K562 (cell line): ENCODE results near the gene FOS. TPM values are rescaled to one million over a fixed set of nuclear protein-coding genes. Genes with fewer than 3 reads are reported as not detected.

Source experiments
- ARHGAP35 ChIP-seq: fragments of 450-650 bp; IDR thresholded peaks from 2 replicates; pipeline ENCODE4 v1.6.1; 2018; ENCODE audit not compliant: partially characterized antibody
- CBFA2T3 ChIP-seq: fragments of 450-650 bp; IDR thresholded peaks from 2 replicates; pipeline ENCODE4 v1.6.1; 2017
- ILF3 ChIP-seq: fragments of 450-650 bp; IDR thresholded peaks from 2 replicates; pipeline ENCODE4 v1.6.1; 2018; ENCODE audit warnings: antibody characterized with exemption, mild to moderate bottlenecking, moderate library complexity, borderline replicate concordance
- JUN ChIP-seq, 2 experiments: sonication (generic) in 1 of 2; formaldehyde crosslinking in 1 of 2; IDR thresholded peaks; 2 replicates each; pipeline versions ENCODE4 v1.6.1 to v1.8.0; 2012 to 2022; ENCODE audit warnings: borderline replicate concordance in 2 of 2, mild to moderate bottlenecking in 2 of 2, improper control_type of control experiment in 1 of 2, low read depth in 1 of 2, low read length in 1 of 2, missing genetic modification reagents in 1 of 2
- MEF2A ChIP-seq: IDR thresholded peaks from 2 replicates; pipeline ENCODE4 v1.6.1; 2011; ENCODE audit warnings: low read depth, mild to moderate bottlenecking, low read length, moderate library complexity; ENCODE audit not compliant: control insufficient read depth
- MLX ChIP-seq, 2 experiments: fragments of 450-650 bp in 1 of 2; sonication (generic) in 1 of 2; formaldehyde crosslinking; conservative IDR thresholded peaks; 2 replicates each; pipeline versions ENCODE4 v1.4.0 to v1.8.1; 2020 to 2022; ENCODE audit warnings: mild to moderate bottlenecking in 1 of 2, missing genetic modification reagents in 1 of 2
- NFXL1 ChIP-seq: fragments of 450-650 bp; formaldehyde crosslinking; IDR thresholded peaks from 2 replicates; pipeline ENCODE4 v1.4.0; 2021; ENCODE audit warnings: mild to moderate bottlenecking
- RNF2 ChIP-seq: sonication (generic); IDR thresholded peaks from 2 replicates; pipeline ENCODE4 v1.6.1; 2016
- SMAD1 ChIP-seq: fragments of 150-350 bp; IDR thresholded peaks from 2 replicates; pipeline ENCODE4 v1.6.1; 2014; ENCODE audit warnings: low read length, low read depth; ENCODE audit not compliant: partially characterized antibody
- SMARCE1 ChIP-seq: fragments of 450-650 bp; IDR thresholded peaks from 2 replicates; pipeline ENCODE4 v1.7.1; 2016; ENCODE audit warnings: mild to moderate bottlenecking
- TAF7 ChIP-seq: fragments of 450-650 bp; IDR thresholded peaks from 2 replicates; pipeline ENCODE4 v1.6.1; 2016; ENCODE audit warnings: missing genetic modification characterization, missing compliant biosample characterization
- TOE1 ChIP-seq, 2 experiments: fragments of 450-650 bp in 1 of 2; sonication (generic) in 1 of 2; formaldehyde crosslinking in 1 of 2; IDR thresholded peaks; 2 replicates each; pipeline versions ENCODE4 v1.7.1 to v1.8.0; 2016 to 2022; ENCODE audit warnings: borderline replicate concordance in 2 of 2, mild to moderate bottlenecking in 2 of 2, antibody characterized with exemption in 1 of 2, inconsistent platforms in 1 of 2, low read depth in 1 of 2, missing genetic modification reagents in 1 of 2, moderate library complexity in 1 of 2
- ZBTB7A ChIP-seq: IDR thresholded peaks from 2 replicates; pipeline ENCODE4 v1.6.1; 2011; ENCODE audit warnings: low read depth, mild to moderate bottlenecking, low read length, moderate library complexity, borderline replicate concordance; ENCODE audit not compliant: control insufficient read depth
- ZNF224 ChIP-seq: sonication (generic); formaldehyde crosslinking; IDR thresholded peaks from 2 replicates; pipeline ENCODE4 v1.8.0; 2022; ENCODE audit warnings: mild to moderate bottlenecking, missing genetic modification reagents
- polyA plus RNA-seq, 8 experiments: library from polyadenylated mRNA; depleted of rRNA in 4 of 8; stranded (reverse) in 5 of 8; unstranded in 3 of 8; fragments of >200 nt; fragmentation: Nextera tagmentation in 2 of 8; fragmentation: Illumina TruSeq in 1 of 8; extraction: Ambion mirVana in 2 of 8; extraction: Trizol in 1 of 8; gene quantifications; 2 replicates each; pipeline versions ENCODE4 v1.2.1 to v1.2.3, GENCODE V29; 2011 to 2014; ENCODE audit warnings: inconsistent platforms in 1 of 8, missing spikeins in 1 of 8
- total RNA-seq, 7 experiments: library from RNA; depleted of rRNA in 6 of 7; stranded (reverse); fragments of >200 nt in 6 of 7; fragmentation: Illumina TruSeq in 2 of 7; extraction: Trizol in 2 of 7; gene quantifications; 2 replicates each; pipeline versions ENCODE4 v1.2.1 to v1.2.3, GENCODE V29; 2011 to 2021; ENCODE audit warnings: low replicate concordance in 1 of 7
- TF ChIP-seq, protein P1 (sequence below): fragments of 250-450 bp; sonication (Bioruptor Pico); IDR thresholded peaks from 2 replicates; pipeline ENCODE4 v1.4.0; 2020; ENCODE audit warnings: mild to moderate bottlenecking
- TF ChIP-seq, protein P2 (sequence below): sonication (generic); formaldehyde crosslinking; IDR thresholded peaks from 2 replicates; pipeline ENCODE4 v1.8.1; 2023; ENCODE audit warnings: mild to moderate bottlenecking, missing genetic modification reagents
- TF ChIP-seq, protein P3 (sequence below): fragments of 250-450 bp; sonication (Bioruptor Pico); IDR thresholded peaks from 2 replicates; pipeline ENCODE4 v1.5.0; 2021
- TF ChIP-seq, protein P4 (sequence below): fragments of 450-650 bp; formaldehyde crosslinking; IDR thresholded peaks from 2 replicates; pipeline ENCODE4 v1.4.0; 2022; ENCODE audit warnings: missing genetic modification characterization
- TF ChIP-seq, protein P5 (sequence below): fragments of 450-650 bp; formaldehyde crosslinking; conservative IDR thresholded peaks from 2 replicates; pipeline ENCODE4 v1.4.0; 2022; ENCODE audit warnings: mild to moderate bottlenecking, missing genetic modification characterization

The FOS gene
- total and polyA plus RNA-seq, 9 of the 15 experiments (the other 6 are each of a cell fraction or from before 2014, with no cell fraction given) = 0.54 to 13.8 (median 8.9) TPM

DNA sequence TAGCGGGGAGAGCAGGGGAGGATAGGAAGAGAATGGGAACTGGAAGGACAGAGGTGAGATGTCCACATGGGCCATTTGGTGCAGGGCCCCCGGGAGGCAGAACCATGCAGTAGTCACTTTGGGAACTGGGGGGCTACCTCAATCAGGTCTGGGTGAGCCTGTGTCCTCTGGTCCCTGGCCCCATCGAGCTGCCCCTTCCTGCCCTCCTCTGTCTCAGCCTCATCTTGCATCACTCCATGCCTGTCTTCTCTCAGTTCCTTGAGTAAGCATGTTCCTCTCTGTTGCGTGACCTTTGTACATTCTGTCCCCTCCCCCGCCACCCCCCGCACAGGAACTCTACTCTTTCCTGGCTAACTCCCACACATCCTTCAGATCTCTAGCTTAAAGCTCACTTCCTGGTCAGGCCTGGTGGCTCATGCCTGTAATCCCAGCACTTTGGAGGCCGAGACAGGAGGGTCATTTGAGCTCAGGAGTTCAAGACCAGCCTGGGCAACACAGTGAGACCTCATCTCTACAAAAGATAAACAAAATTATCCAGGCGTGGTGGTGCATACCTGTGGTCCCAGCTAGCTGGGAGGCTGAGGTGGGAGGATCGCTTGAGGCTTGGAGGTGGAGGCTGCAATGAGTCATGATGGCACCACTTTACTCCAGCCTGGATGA, 23.2 kb downstream of the FOS start (continued):
- TF ChIP-seq, protein P1, sequence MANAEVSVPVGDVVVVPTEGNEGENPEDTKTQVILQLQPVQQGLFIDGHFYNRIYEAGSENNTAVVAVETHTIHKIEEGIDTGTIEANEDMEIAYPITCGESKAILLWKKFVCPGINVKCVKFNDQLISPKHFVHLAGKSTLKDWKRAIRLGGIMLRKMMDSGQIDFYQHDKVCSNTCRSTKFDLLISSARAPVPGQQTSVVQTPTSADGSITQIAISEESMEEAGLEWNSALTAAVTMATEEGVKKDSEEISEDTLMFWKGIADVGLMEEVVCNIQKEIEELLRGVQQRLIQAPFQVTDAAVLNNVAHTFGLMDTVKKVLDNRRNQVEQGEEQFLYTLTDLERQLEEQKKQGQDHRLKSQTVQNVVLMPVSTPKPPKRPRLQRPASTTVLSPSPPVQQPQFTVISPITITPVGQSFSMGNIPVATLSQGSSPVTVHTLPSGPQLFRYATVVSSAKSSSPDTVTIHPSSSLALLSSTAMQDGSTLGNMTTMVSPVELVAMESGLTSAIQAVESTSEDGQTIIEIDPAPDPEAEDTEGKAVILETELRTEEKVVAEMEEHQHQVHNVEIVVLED (CRISPR knock-in tag) = no peak
- no peak for TF ChIP-seq JUN (IDR thresholded peaks at IDR 0.05; ENCODE audit: borderline replicate concordance, low read depth, low read length)
- TF ChIP-seq JUN (CRISPR knock-in tag; IDR thresholded peaks at IDR 0.05; ENCODE audit: borderline replicate concordance) = no peak
- TF ChIP-seq SMARCE1 = 0 out of 2 replicates have a peak, but pooled peaks have one; percentile 57
- TF ChIP-seq, protein P2, sequence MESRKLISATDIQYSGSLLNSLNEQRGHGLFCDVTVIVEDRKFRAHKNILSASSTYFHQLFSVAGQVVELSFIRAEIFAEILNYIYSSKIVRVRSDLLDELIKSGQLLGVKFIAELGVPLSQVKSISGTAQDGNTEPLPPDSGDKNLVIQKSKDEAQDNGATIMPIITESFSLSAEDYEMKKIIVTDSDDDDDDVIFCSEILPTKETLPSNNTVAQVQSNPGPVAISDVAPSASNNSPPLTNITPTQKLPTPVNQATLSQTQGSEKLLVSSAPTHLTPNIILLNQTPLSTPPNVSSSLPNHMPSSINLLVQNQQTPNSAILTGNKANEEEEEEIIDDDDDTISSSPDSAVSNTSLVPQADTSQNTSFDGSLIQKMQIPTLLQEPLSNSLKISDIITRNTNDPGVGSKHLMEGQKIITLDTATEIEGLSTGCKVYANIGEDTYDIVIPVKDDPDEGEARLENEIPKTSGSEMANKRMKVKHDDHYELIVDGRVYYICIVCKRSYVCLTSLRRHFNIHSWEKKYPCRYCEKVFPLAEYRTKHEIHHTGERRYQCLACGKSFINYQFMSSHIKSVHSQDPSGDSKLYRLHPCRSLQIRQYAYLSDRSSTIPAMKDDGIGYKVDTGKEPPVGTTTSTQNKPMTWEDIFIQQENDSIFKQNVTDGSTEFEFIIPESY (CRISPR knock-in tag) = no peak
- no peak for TF ChIP-seq ZNF224 (CRISPR knock-in tag)
- TF ChIP-seq SMAD1 = no peak
- TF ChIP-seq RNF2 = peak; percentile 82; the same call in 1 of the 2 replicates
- TF ChIP-seq TAF7 (tag) = no peak
- no peak for TF ChIP-seq ARHGAP35
- no peak for TF ChIP-seq MLX (CRISPR knock-in tag; conservative IDR thresholded peaks at IDR 0.05)
- TF ChIP-seq CBFA2T3 = peak; percentile 72
- no peak for TF ChIP-seq TOE1 (IDR thresholded peaks at IDR 0.05; ENCODE audit: borderline replicate concordance)
- no peak for TF ChIP-seq TOE1 (CRISPR knock-in tag; IDR thresholded peaks at IDR 0.05; ENCODE audit: borderline replicate concordance, low read depth)
- no peak; the same call in 1 of the 2 replicates for TF ChIP-seq ZBTB7A
- no peak for TF ChIP-seq MEF2A
- TF ChIP-seq, protein P3, sequence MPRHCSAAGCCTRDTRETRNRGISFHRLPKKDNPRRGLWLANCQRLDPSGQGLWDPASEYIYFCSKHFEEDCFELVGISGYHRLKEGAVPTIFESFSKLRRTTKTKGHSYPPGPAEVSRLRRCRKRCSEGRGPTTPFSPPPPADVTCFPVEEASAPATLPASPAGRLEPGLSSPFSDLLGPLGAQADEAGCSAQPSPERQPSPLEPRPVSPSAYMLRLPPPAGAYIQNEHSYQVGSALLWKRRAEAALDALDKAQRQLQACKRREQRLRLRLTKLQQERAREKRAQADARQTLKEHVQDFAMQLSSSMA (CRISPR knock-in tag) = no peak
- TF ChIP-seq, protein P4, sequence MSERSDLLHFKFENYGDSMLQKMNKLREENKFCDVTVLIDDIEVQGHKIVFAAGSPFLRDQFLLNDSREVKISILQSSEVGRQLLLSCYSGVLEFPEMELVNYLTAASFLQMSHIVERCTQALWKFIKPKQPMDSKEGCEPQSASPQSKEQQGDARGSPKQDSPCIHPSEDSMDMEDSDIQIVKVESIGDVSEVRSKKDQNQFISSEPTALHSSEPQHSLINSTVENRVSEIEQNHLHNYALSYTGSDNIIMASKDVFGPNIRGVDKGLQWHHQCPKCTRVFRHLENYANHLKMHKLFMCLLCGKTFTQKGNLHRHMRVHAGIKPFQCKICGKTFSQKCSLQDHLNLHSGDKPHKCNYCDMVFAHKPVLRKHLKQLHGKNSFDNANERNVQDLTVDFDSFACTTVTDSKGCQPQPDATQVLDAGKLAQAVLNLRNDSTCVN (CRISPR knock-in tag) = no peak
- no peak for TF ChIP-seq NFXL1 (CRISPR knock-in tag)
- TF ChIP-seq ILF3 = no peak
- TF ChIP-seq, protein P5, sequence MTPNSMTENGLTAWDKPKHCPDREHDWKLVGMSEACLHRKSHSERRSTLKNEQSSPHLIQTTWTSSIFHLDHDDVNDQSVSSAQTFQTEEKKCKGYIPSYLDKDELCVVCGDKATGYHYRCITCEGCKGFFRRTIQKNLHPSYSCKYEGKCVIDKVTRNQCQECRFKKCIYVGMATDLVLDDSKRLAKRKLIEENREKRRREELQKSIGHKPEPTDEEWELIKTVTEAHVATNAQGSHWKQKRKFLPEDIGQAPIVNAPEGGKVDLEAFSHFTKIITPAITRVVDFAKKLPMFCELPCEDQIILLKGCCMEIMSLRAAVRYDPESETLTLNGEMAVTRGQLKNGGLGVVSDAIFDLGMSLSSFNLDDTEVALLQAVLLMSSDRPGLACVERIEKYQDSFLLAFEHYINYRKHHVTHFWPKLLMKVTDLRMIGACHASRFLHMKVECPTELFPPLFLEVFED (CRISPR knock-in tag) = no peak
